Endothelial cell of umbilical vein (primary cell): ENCODE results near the gene NDUFA6. TPM values are rescaled to one million over a fixed set of nuclear protein-coding genes. Genes with fewer than 3 reads are reported as not detected.

ENCODE experiments used
- BruUV-seq: library from RNA; stranded (reverse); fragments of 400-500 nt; replicated peaks from 2 replicates; lab custom pipeline; 2021; lab: Mats Ljungman, UMichigan
- CTCF ChIA-PET: fragments of 300-600, 350-600 bp; sonication (Branson Sonifier 250); formaldehyde crosslinking; loops from one replicate; lab custom pipeline; 2021; ENCODE audit warnings: antibody characterized with exemption, inconsistent platforms; lab: Charles Lee
- POLR2A ChIA-PET: fragments of 300-600, 350-600 bp; sonication (Branson Sonifier 250); formaldehyde crosslinking; loops from one replicate; lab custom pipeline; 2021; ENCODE audit warnings: antibody characterized with exemption, inconsistent platforms; lab: Charles Lee
- DNase-seq: peaks from one replicate; pipeline ENCODE4 v3.0.0-alpha.2; 2011; ENCODE audit warnings: low read depth, low spot score
- FAIRE-seq: peaks from 2 replicates; lab custom pipeline; 2011; peaks lifted over from hg19 to GRCh38; lab: Jason Lieb, UNC
- H2AFZ ChIP-seq: 2 replicates; pipeline ENCODE4 v1.6.0; 2012; ENCODE audit warnings: low read depth, low read length, control low read depth, inconsistent platforms
- H3K27ac ChIP-seq: 2 replicates; pipeline ENCODE4 v1.5.1; 2011; ENCODE audit warnings: low read depth, mild to moderate bottlenecking, control low read depth, low read length, moderate library complexity; ENCODE audit not compliant: insufficient read depth
- H3K27me3 ChIP-seq, 2 experiments: 2 replicates each; pipeline versions ENCODE4 v1.6.0 to v1.6.1; 2011; ENCODE audit warnings: low read length in 2 of 2, mixed read lengths in 1 of 2; ENCODE audit not compliant: control insufficient read depth in 2 of 2, insufficient read depth in 2 of 2
- H3K36me3 ChIP-seq, 2 experiments: 2 replicates in 1 of 2; 3 replicates in 1 of 2; pipeline ENCODE4 v1.5.1; 2011; ENCODE audit warnings: low read length in 2 of 2, mild to moderate bottlenecking in 1 of 2, moderate library complexity in 1 of 2; ENCODE audit not compliant: control insufficient read depth in 2 of 2, insufficient read depth in 2 of 2; ENCODE audit errors: extremely low read depth in 1 of 2
- H3K4me1 ChIP-seq: 3 replicates; pipeline ENCODE4 v1.5.1; 2011; ENCODE audit warnings: mild to moderate bottlenecking, low read length; ENCODE audit not compliant: control insufficient read depth, insufficient read depth; ENCODE audit errors: extremely low read depth
- H3K4me2 ChIP-seq: 2 replicates; pipeline ENCODE4 v1.6.1; 2011; ENCODE audit warnings: low read length, control low read depth, mixed read lengths; ENCODE audit not compliant: insufficient read depth
- H3K4me3 ChIP-seq, 3 experiments: fragments of 200-600 bp in 1 of 3; sonication (generic), shearing (Covaris generic) in 1 of 3; replicated peaks in 1 of 3; 2 replicates each; pipeline ENCODE4 v1.5.1; 2011 to 2016; ENCODE audit warnings: control low read depth in 3 of 3, low read length in 3 of 3, mild to moderate bottlenecking in 2 of 3, inconsistent platforms in 1 of 3, low read depth in 1 of 3, moderate library complexity in 1 of 3; ENCODE audit not compliant: insufficient read depth in 1 of 3
- H3K79me2 ChIP-seq: 2 replicates; pipeline ENCODE4 v1.6.0; 2012; ENCODE audit warnings: low read length, inconsistent platforms; ENCODE audit not compliant: control insufficient read depth, insufficient read depth
- H3K9ac ChIP-seq: replicated peaks from 2 replicates; pipeline ENCODE3; 2011; ENCODE audit warnings: low read length, control low read depth; ENCODE audit not compliant: insufficient read depth; ENCODE audit errors: extremely low read depth
- H3K9me1 ChIP-seq: replicated peaks from 3 replicates; pipeline ENCODE4 v1.6.0; 2011; ENCODE audit warnings: mild to moderate bottlenecking, low read length; ENCODE audit not compliant: control insufficient read depth, insufficient read depth; ENCODE audit errors: extremely low read depth
- H3K9me3 ChIP-seq: replicated peaks from 2 replicates; pipeline ENCODE4 v1.5.1; 2012; ENCODE audit warnings: low read length, inconsistent platforms; ENCODE audit not compliant: control insufficient read depth, insufficient read depth
- H4K20me1 ChIP-seq: replicated peaks from 2 replicates; pipeline ENCODE3; 2011; ENCODE audit warnings: mild to moderate bottlenecking, low read length; ENCODE audit not compliant: control insufficient read depth, insufficient read depth; ENCODE audit errors: extremely low read depth
- EZH2 ChIP-seq: IDR thresholded peaks from 2 replicates; pipeline ENCODE4 v1.6.1; 2012; ENCODE audit warnings: borderline replicate concordance, low read depth, mild to moderate bottlenecking, moderate library complexity, low read length, inconsistent platforms; ENCODE audit not compliant: severe bottlenecking
- FOS ChIP-seq: IDR thresholded peaks from 2 replicates; pipeline ENCODE4 v1.6.1; 2011; ENCODE audit warnings: mild to moderate bottlenecking, low read length, moderate library complexity, borderline replicate concordance; ENCODE audit not compliant: insufficient read depth
- GATA2 ChIP-seq: IDR thresholded peaks from 2 replicates; pipeline ENCODE4 v1.7.0; 2011; ENCODE audit warnings: low read depth, mild to moderate bottlenecking, moderate library complexity, mixed read lengths, low read length; ENCODE audit not compliant: insufficient read length, insufficient read depth
- JUN ChIP-seq: IDR thresholded peaks from 2 replicates; pipeline ENCODE4 v1.6.1; 2011; ENCODE audit warnings: borderline replicate concordance, low read depth; ENCODE audit not compliant: insufficient read length, insufficient read depth
- MYC ChIP-seq: IDR thresholded peaks from one replicate; pipeline ENCODE4 v1.6.1; 2011; ENCODE audit warnings: mild to moderate bottlenecking, low read depth, low read length
- POLR2A ChIP-seq: IDR thresholded peaks from 2 replicates; pipeline ENCODE4 v1.6.1; 2012; ENCODE audit warnings: low read depth, mild to moderate bottlenecking, control low read depth, low read length
- POLR2AphosphoS5 ChIP-seq: IDR thresholded peaks from 2 replicates; pipeline ENCODE4 v1.6.1; 2012; ENCODE audit warnings: low read depth, mild to moderate bottlenecking, control low read depth, low read length, moderate library complexity; ENCODE audit not compliant: insufficient read depth
- dilution Hi-C: fragments of 300-500 bp; cut with MboI; formaldehyde crosslinking; loops from one replicate; pipeline ENCODE4 v1.15.0; 2019; ENCODE audit warnings: low sequenced_read_pairs; ENCODE audit not compliant: extremely low pct_ligation_motif_present
- intact Hi-C: fragments of 100-400 bp; cut with micrococcal nuclease; formaldehyde crosslinking; loops from one replicate; pipeline ENCODE4 v1.10.0; 2022
- polyA plus RNA-seq, 4 experiments: library from polyadenylated mRNA; depleted of rRNA in 3 of 4; stranded (reverse) in 3 of 4; unstranded in 1 of 4; fragments of >200 nt; gene quantifications; 2 replicates each; pipeline versions ENCODE4 v1.2.1 to v1.2.3, GENCODE V29; 2011 to 2012; ENCODE audit warnings: missing spikeins in 1 of 4
- total RNA-seq: library from RNA; stranded (reverse); gene quantifications from 2 replicates; pipeline ENCODE4 v1.2.3, GENCODE V29; 2021
- TF ChIP-seq, protein P1 (sequence below): IDR thresholded peaks from 2 replicates; pipeline ENCODE4 v1.6.1; 2011; ENCODE audit not compliant: insufficient read depth, insufficient read length
- TF ChIP-seq, protein P2 (sequence below), 2 donors: IDR thresholded peaks; 1 replicate in 1 of 2; 2 replicates in 1 of 2; pipeline ENCODE4 v1.5.1; 2011; ENCODE audit warnings: low read length in 2 of 2, mild to moderate bottlenecking in 2 of 2, moderate library complexity in 2 of 2, control low read depth in 1 of 2, inconsistent platforms in 1 of 2, low read depth in 1 of 2; ENCODE audit not compliant: insufficient read depth in 1 of 2; ENCODE audit errors: extremely low read depth in 1 of 2

NDUFA6 gene
- total and polyA plus RNA-seq, 2 donors (not counting 3 experiments of a cell fraction or from before 2014, with no cell fraction given): 66.1 to 95.7 TPM

DNA sequence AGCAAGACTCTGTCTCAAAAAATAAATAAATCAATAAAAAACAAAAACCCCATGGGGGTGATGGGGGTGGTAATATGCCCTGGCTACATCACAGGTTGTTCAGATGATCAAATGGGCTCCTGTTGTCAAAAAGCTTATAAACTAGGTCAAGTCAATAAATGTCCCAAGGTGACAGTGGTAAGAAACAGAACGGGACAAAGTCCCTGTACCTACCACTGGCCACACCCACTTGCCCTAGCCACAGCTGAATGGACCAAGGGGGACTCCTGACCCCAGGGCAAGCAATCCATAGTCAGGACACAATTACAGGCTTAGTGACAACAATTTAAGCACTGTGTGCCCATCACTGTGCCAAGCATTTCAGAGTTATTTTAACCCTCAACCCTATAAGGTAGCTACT lies 25.9 kb downstream of the NDUFA6 start:
- no TSS peak for BruUV-seq
- Histone ChIP-seq H3K9me1 (no peaks in the 10 kb centered on the region), H3K4me3 (no peak overlapping the region), H2AFZ (no peak overlapping the region), H3K9me3 (no peaks in the 10 kb centered on the region), H3K27ac (no peak overlapping the region), H3K27me3 (no peaks in the 10 kb centered on the region), H3K4me1 (peaks cover 1% of the 10 kb centered on the region), H3K9ac (no peak overlapping the region), H4K20me1 (no peaks in the 10 kb centered on the region), H3K4me2 (no peak overlapping the region), H3K79me2 (no peaks in the 10 kb centered on the region), H3K36me3 (peaks cover 4 to 8% of the 10 kb centered on the region in 2 experiments)
- no peak for TF ChIP-seq EZH2
- no peak for TF ChIP-seq JUN
- TF ChIP-seq FOS: no peak
- no peak for TF ChIP-seq GATA2
- no peak for TF ChIP-seq POLR2A
- TF ChIP-seq, protein P1, sequence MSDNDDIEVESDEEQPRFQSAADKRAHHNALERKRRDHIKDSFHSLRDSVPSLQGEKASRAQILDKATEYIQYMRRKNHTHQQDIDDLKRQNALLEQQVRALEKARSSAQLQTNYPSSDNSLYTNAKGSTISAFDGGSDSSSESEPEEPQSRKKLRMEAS: no peak
- no peak for TF ChIP-seq POLR2AphosphoS5
- CTCF ChIA-PET: interaction anchor here (1.0 kb wide), 1 partner anchor 27 kb away, joined by 3 read pairs; no protein-coding TSS in a partner anchor
- DNase-seq: no peak
- intact Hi-C loops (no loop called here), dilution Hi-C loops (no loop called here)
- POLR2A ChIA-PET: no interaction called here
- FAIRE-seq: no peak

DNA sequence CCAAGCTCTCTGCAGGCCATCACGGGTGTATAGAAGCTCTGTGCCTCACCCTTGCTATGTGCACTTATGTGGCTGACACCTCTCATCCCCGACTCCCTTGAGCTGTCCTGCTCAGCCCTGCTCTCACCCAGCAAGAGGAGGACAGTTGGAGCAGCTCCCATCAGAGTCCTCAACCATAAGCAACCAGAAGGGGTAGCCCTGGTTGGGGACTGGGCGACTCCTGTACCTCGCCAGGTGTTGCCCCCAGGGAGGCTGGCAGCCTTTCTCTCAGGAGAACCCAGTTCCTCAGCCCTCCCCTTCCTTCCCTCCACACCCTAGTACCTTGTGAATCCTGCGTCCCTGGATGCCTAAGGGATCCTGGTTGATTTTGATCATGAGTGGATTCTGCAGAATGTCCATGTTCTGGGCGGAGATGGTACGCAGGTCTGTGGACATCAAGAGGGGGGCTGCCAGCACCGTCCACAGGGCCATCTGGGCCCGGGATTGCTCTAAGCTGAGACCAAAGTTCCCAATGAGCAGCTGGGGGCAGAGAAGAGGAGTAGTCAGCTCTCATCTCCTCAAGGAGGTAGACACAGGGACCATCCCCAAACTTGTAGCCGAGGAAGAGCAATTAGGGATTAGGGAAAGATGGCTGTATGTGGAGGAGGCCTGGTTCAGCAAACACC lies 27.9 kb downstream of the NDUFA6 start:
- H3K9ac ChIP-seq: no peak overlapping the region
- dilution Hi-C loops: no loop called here
- POLR2A ChIA-PET: no interaction called here
- BruUV-seq: no TSS peak
- no peak overlapping the region for H2AFZ ChIP-seq
- H3K27me3 ChIP-seq: no peaks in the 10 kb centered on the region
- H3K9me1 ChIP-seq: no peaks in the 10 kb centered on the region
- H3K36me3 ChIP-seq: peaks cover 5 to 9% of the 10 kb centered on the region in 2 experiments
- H3K4me2 ChIP-seq: no peak overlapping the region
- H3K79me2 ChIP-seq: no peaks in the 10 kb centered on the region
- no peaks in the 10 kb centered on the region for H3K4me1 ChIP-seq
- H3K27ac ChIP-seq: no peak overlapping the region
- FAIRE-seq: no peak
- intact Hi-C loops: no loop called here
- no peak for TF ChIP-seq JUN
- no peak for TF ChIP-seq POLR2AphosphoS5
- no peak for TF ChIP-seq FOS
- TF ChIP-seq MYC: no peak
- TF ChIP-seq, protein P2, sequence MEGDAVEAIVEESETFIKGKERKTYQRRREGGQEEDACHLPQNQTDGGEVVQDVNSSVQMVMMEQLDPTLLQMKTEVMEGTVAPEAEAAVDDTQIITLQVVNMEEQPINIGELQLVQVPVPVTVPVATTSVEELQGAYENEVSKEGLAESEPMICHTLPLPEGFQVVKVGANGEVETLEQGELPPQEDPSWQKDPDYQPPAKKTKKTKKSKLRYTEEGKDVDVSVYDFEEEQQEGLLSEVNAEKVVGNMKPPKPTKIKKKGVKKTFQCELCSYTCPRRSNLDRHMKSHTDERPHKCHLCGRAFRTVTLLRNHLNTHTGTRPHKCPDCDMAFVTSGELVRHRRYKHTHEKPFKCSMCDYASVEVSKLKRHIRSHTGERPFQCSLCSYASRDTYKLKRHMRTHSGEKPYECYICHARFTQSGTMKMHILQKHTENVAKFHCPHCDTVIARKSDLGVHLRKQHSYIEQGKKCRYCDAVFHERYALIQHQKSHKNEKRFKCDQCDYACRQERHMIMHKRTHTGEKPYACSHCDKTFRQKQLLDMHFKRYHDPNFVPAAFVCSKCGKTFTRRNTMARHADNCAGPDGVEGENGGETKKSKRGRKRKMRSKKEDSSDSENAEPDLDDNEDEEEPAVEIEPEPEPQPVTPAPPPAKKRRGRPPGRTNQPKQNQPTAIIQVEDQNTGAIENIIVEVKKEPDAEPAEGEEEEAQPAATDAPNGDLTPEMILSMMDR (IDR thresholded peaks at IDR 0.05; ENCODE audit: extremely low read depth in 1 of 2, insufficient read depth in 1 of 2, low read depth in 1 of 2, low read length in 2 of 2): no peak
- TF ChIP-seq EZH2: no peak
- no peak for TF ChIP-seq POLR2A
- no peak for TF ChIP-seq GATA2
- TF ChIP-seq, protein P1: no peak
- no peak overlapping the region for H3K4me3 ChIP-seq
- H4K20me1 ChIP-seq: no peaks in the 10 kb centered on the region
- CTCF ChIA-PET: no interaction called here
- no peaks in the 10 kb centered on the region for H3K9me3 ChIP-seq
- DNase-seq: no peak
